ENCODE measurements around the gene SPATA13.

SPATA13 gene

DNA sequence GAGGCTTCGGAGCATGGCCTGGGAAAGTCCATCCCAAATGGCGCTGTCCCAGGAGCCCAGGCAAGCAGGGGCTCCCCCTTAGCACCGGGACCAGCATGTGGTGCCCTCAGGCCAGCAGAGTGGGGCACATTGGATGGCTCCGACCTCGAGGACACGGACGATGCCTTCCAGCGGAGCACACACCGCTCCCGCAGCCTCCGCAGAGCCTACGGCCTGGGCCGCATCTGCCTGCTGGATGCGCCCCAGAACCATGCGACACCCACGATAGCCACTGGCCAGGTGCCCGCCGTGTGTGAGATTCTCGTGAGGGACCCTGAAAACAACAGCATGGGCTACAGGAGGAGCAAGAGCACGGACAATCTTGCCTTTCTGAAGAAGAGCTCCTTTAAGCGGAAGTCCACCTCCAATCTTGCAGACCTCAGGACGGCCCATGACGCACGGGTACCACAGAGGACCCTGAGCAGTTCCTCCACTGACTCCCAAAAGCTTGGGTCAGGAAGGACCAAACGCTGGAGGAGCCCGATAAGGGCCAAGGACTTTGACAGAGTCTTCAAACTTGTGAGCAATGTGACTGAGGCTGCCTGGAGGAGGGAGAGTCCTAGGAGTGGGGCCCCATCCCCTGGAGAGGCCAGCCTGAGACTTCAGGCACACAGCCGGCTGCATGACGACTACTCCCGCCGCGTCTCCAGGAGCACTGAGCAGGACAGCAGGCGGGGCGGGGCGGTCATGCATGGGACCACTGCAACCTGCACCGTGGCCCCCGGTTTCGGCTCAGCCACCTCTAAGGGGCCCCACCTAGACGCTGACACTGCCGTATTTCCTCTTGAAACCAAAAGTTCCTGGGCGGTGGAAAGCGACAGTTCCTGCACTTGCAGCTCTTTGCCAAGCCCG is 63.1 kb downstream of the SPATA13 start:
- no peak for DNase-seq (ENCODE audit: low spot score)

DNA sequence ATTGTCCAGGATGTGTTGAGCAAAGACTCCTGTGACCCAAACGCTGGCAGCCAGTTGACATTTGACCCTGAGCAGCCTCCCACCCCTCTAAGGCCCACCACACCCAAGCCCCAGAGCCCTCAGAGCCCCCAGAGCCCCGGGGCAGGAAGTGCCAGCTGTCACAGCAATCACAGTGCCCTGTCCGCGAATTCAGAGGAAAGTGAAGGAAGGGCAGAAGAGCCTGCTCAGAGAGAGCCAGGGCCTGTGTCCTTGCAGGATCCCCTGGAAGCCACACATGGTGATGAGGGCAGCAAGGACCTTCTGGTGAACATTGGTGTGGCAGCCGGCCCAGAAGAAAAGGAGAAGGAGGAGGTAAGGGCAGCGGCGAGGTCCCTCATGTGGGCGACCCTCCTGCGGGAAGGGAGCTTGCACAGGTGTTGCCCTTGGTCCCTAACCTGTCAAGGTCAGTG is 63.7 kb downstream of the SPATA13 start:
- DNase-seq (ENCODE audit: low spot score) = no peak

DNA sequence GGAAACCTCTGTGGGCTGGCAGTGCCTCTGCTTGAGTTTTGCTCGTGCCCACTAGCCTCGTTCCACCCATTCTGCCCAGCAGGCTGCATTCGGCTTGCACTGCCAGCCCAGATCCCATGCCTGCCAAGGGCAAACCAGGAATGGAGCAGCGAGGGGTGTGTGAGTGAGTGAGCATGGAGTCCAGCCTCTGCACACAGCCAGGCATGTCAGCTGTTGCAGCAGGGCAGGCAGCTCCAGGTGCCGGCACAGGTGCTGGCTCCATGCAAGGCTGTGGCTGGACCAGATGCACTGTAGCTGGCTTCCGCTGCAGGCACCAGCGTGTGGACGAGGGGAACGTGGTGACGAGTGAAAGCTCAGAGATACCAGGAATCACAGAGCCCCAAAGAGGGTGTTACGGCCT is 64.5 kb downstream of the SPATA13 start:
- no peak for DNase-seq (ENCODE audit: low spot score)

- no peak for DNase-seq (ENCODE audit: low spot score)
Measured at GRCh38 chr13:24225930-24226329, 65.4 kb downstream of the SPATA13 start.

GRCh38 chr13:24226762-24227161 is 66.2 kb downstream of the SPATA13 start:
- DNase-seq (ENCODE audit: low spot score) = no peak

GRCh38 chr13:24228852-24229458 is 68.4 kb downstream of the SPATA13 start:
- peak; percentile 75 for DNase-seq (ENCODE audit: low spot score)

- no peak for DNase-seq (ENCODE audit: low spot score)
Measured at GRCh38 chr13:24230428-24231072, 70.0 kb downstream of the SPATA13 start.

DNA sequence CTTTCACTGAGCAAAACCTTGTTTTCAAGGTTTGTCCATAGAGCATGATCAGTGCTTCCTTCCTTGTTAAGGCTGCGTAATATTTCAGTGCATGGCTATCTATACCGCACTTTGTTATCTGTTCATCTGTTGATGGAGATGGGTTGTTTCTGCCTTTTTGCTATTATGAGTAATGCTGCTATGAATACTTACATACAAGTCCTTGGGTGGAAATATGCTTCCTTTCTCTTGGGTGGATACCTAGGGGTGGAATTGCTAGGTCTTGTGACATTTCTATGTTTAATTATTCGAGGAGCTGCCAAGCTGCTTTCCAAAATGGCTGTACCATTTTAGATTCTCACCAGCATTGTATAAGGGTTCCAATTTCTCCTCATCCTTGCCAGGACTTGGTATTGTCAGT is 70.9 kb downstream of the SPATA13 start:
- no peak for DNase-seq (ENCODE audit: low spot score)

DNA sequence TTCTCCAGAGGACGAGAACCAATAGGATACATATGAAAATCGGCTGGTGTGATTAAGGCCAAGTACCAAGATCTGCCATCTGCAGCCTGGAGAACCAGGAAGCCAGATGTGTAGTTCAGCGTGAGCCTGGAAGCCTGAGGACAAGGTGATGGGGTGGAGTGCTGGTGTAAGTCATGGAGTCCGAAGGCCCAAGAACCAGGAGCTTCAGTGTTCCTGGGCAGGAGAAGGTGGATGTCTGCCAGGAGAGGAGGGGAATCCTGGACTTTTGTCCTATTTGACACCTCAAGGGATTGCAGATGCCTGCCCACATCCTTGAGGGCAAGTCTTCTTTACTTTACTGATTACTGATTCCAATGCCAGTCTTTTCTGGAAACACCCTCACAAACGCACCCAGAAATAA is 71.5 kb downstream of the SPATA13 start:
- DNase-seq (ENCODE audit: low spot score) = no peak

- DNase-seq (ENCODE audit: low spot score) = no peak
Measured at GRCh38 chr13:24232474-24232873, 72.0 kb downstream of the SPATA13 start.

DNA sequence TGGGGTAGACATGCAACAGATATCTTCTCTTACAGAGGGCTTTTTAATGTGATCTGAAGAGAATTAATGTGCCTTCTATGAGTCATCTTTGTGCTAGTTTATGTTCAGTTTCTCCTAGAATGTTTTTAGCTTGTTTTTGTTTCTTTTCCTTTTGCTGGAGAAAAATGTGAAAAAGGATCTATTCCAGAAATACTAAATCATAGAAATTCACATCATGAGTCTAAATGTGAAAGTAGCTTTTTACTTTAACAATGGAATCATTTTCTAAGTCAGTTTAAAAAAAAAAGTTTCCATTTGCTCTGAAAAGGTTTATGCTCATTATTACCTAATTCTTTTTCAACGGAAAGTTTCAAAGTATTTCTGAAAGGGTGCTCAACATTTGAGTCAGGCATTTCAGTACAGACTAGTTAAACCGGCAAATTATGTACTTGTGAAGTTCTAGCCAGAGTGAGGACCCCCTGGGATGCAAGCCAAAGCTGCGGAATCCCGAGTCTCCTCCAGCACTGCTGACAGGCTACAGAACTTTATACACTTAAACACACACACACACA is 72.9 kb downstream of the SPATA13 start:
- DNase-seq (ENCODE audit: low spot score) = no peak

- DNase-seq (ENCODE audit: low spot score) = no peak
Measured at GRCh38 chr13:24234200-24234915, 73.8 kb downstream of the SPATA13 start.

DNA sequence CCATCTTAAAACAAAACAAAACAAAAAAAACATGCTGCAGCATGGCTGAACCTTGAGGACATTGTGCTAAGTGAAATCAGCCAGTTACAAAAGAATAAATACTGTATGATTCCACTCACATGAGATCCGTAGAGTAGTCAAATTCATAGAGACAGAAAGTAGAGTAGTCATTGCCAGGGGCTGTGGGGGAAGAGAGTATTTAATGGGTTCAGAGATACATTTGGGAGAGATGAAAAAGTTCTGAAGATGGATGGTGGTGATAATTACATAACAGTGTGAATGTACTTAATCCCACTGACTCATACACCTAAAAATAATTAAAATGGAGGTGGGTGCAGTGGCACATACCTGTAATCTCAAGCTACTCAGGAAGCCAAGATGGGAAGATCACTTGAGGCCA is 76.8 kb downstream of the SPATA13 start:
- DNase-seq (ENCODE audit: low spot score) = no peak

GRCh38 chr13:24241336-24241735 is 80.8 kb downstream of the SPATA13 start:
- DNase-seq (ENCODE audit: low spot score) = no peak

- DNase-seq (ENCODE audit: low spot score) = no peak
Measured at GRCh38 chr13:24242100-24242499, 81.6 kb downstream of the SPATA13 start.

GRCh38 chr13:24243302-24243701 is 82.8 kb downstream of the SPATA13 start:
- DNase-seq (ENCODE audit: low spot score) = no peak

- DNase-seq (ENCODE audit: low spot score) = no peak
Measured at GRCh38 chr13:24244802-24245201, 84.3 kb downstream of the SPATA13 start.

GRCh38 chr13:24247016-24247415 is 86.5 kb downstream of the SPATA13 start:
- DNase-seq (ENCODE audit: low spot score) = no peak

- no peak for DNase-seq (ENCODE audit: low spot score)
Measured at GRCh38 chr13:24249624-24250023, 89.1 kb downstream of the SPATA13 start.

DNA sequence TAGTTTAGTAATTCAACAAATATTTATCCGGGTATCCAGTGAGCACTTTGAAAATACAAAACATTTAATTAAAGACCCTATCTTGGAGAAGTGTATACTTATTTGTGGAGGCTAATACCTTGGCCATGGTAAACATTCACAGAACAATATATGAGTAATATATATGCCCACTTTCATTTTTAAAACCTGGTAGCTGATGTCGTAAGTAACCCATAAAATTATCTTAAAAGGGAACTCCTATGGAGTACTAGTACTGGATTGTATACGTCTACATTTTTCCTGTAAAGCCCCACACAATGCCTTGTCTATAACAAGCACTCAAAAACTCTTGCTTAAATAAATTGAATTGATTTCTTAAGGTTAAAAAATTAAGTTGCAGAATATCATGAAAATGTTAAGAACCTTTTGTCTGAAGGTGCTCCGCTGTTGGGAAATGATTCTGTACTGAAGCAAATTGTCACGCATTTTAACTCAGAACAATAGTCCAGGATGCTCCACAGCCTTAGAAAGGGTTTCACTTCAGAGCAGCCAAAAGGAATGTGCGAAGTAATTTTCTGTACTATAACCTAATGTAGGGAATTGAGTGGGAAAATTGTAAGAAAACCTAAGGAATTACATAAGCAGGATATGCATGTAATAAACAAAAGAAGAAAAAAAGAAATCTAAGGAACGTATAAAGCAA is 90.0 kb downstream of the SPATA13 start:
- DNase-seq (ENCODE audit: low spot score) = no peak

DNA sequence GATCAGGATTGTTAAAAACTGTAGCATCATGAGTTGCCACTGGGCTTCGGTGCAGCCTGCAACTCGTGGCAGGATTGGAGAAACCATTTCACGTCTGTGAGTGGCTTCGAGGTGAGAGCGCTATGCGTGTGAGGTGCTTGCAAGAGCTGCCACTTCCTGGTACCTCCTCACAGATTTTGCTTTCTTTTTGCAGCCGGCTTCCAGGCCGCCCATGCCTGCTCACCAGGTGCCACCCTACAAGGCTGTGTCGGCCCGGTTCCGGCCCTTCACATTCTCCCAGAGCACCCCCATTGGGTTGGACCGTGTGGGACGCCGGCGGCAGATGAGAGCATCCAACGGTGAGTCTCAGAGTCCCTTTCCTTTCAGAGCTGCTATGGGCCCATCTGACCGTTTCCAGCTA is 91.0 kb downstream of the SPATA13 start:
- no peak for DNase-seq (ENCODE audit: low spot score)

All from RKO (cell line).